Peyer's patch (tissue), 4 donors: ENCODE data around the gene PINK1. TPM values are rescaled to one million over a fixed set of nuclear protein-coding genes. Genes with fewer than 3 reads are reported as not detected.
"Not testable (repeated sequence)": the region's sequence is repeated elsewhere in the genome, so short reads cannot be mapped to it uniquely, and the experiment has no call there.

Source experiments
- DNase-seq, 3 donors: peaks; one replicate each; pipeline ENCODE4 v3.0.0-alpha.2; 2017 to 2019
- H3K27ac ChIP-seq, 4 donors: fragments of 200-600 bp; sonication (generic); one replicate each; pipeline ENCODE4 v1.5.1; 2016 to 2019
- H3K27me3 ChIP-seq, 2 donors: fragments of 200-600 bp; sonication (generic); one replicate each; pipeline ENCODE4 v1.5.1; 2019
- H3K36me3 ChIP-seq, 3 donors: fragments of 200-600 bp; sonication (generic); one replicate each; pipeline ENCODE4 v1.5.1; 2016 to 2019
- H3K4me1 ChIP-seq, 4 donors: fragments of 200-600 bp; sonication (generic); one replicate each; pipeline ENCODE4 v1.5.1; 2016 to 2019
- H3K4me3 ChIP-seq, 4 donors: fragments of 200-600 bp; sonication (generic); 1 replicate in 3 of 4; 2 replicates in 1 of 4; pipeline ENCODE4 v1.5.1; 2016 to 2019; ENCODE audit warnings: mild to moderate bottlenecking in 1 of 4
- H3K9me3 ChIP-seq, 4 donors: fragments of 200-600 bp; sonication (generic); one replicate each; pipeline ENCODE4 v1.5.1; 2016 to 2019; ENCODE audit warnings: mild to moderate bottlenecking in 1 of 4
- POLR2A ChIP-seq, 2 donors: fragments of 450-650 bp; IDR thresholded peaks; one replicate each; pipeline ENCODE4 v1.5.1; 2017; ENCODE audit warnings: antibody characterized with exemption in 2 of 2, mild to moderate bottlenecking in 2 of 2, moderate library complexity in 2 of 2
- total RNA-seq, 4 donors: library from RNA; depleted of rRNA; stranded (reverse); fragments of >200 nt; gene quantifications; one replicate each; pipeline ENCODE4 v1.1.0, GENCODE V29; 2016
- TF ChIP-seq, protein P1 (sequence below), 6 experiments: fragments of 450-650 bp in 4 of 6; fragments of 200-600 bp in 2 of 6; sonication (generic) in 1 of 6; IDR thresholded peaks; one replicate each; pipeline ENCODE4 v1.5.1; 2017 to 2019; ENCODE audit warnings: antibody characterized with exemption in 6 of 6, mild to moderate bottlenecking in 3 of 6, moderate library complexity in 1 of 6

The PINK1 gene
- total RNA-seq, 4 donors from 2014 or later, result 71.8 to 96.1 (median 89.4) TPM

DNA sequence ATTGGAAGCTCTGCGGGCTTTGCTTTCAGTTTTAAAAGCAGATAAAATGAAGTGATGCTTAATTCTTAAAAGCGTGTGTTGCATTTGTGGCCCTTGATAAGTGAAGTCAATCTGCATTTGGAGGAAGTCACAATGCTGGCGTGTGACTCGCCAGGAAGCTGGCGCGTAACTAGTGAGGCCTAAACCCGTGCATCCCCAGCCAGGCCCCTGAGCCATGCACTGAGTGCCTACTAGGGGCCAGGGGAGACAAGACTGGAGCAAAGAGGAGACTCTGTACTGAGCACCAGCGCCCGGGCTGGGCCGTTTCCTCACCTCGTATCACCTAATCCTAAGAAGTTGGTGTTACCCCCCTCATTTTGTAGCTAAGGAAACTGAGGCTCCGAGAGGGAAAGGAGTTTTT, 32.5 kb downstream of the PINK1 start:
- Histone ChIP-seq H3K27ac (peak overlapping the region in 2 of 4 donors; percentile 12 to 19), H3K4me1 (peaks cover 0 to 5% (median 0%) of the 10 kb centered on the region in 4 donors), H3K36me3 (no peaks in the 10 kb centered on the region), H3K27me3 (no peaks in the 10 kb centered on the region), H3K4me3 (no peak overlapping the region), H3K9me3 (no peaks in the 10 kb centered on the region)
- DNase-seq, result no peak
- TF ChIP-seq, protein P1, sequence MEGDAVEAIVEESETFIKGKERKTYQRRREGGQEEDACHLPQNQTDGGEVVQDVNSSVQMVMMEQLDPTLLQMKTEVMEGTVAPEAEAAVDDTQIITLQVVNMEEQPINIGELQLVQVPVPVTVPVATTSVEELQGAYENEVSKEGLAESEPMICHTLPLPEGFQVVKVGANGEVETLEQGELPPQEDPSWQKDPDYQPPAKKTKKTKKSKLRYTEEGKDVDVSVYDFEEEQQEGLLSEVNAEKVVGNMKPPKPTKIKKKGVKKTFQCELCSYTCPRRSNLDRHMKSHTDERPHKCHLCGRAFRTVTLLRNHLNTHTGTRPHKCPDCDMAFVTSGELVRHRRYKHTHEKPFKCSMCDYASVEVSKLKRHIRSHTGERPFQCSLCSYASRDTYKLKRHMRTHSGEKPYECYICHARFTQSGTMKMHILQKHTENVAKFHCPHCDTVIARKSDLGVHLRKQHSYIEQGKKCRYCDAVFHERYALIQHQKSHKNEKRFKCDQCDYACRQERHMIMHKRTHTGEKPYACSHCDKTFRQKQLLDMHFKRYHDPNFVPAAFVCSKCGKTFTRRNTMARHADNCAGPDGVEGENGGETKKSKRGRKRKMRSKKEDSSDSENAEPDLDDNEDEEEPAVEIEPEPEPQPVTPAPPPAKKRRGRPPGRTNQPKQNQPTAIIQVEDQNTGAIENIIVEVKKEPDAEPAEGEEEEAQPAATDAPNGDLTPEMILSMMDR (IDR thresholded peaks at IDR 0.05), result no peak
- TF ChIP-seq POLR2A (IDR thresholded peaks at IDR 0.05), result no peak

DNA sequence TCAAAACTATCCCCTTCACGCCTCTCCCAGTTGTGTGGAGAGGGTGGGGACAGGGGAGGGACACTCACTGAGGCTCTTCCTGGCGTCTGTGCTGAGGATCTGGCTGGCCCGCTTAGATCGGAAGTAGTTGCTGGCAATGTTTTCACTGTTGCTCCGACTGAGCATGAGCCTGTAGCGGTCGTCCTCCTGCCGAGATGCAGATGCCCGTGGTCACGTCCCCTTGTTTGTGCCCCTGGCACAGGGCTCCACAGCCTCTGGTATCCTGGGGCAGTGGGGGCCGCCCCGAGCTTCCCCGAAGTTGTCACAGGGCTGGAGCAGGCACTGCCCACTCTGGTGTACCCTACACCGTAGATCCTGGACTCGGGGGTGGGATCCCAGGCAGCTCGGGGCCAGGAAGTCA, 32.9 kb downstream of the PINK1 start:
- Histone ChIP-seq H3K27me3 (no peaks in the 10 kb centered on the region), H3K36me3 (no peaks in the 10 kb centered on the region), H3K4me1 (peaks cover 0 to 5% (median 0%) of the 10 kb centered on the region in 4 donors), H3K27ac (peak overlapping the region in 2 of 4 donors; percentile 12 to 19), H3K4me3 (no peak overlapping the region), H3K9me3 (no peaks in the 10 kb centered on the region)
- TF ChIP-seq, protein P1 (IDR thresholded peaks at IDR 0.05), result no peak
- no peak for TF ChIP-seq POLR2A (IDR thresholded peaks at IDR 0.05)
- no peak for DNase-seq

DNA sequence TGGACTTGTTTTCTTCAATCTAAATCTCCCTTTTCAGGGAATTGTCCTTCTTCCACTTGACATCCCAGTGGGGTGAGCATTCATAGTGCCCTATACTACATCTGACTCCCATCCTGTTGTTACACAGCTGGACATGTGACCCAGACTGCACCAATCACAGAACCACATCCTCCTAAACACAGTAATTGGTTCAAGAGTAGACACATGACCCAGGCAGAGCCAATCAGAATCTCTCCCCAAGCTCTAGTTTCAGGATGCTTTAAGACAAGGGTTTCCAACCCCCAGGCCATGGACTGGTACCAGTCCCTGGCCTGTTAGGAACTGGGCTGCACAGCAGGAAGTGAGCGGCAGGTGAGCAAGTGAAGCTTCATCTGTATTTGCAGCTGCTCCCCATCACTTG, 33.5 kb downstream of the PINK1 start:
- TF ChIP-seq POLR2A (IDR thresholded peaks at IDR 0.05), result no peak
- TF ChIP-seq, protein P1 (IDR thresholded peaks at IDR 0.05), result no peak
- no peak for DNase-seq
- no peak overlapping the region for H3K27ac ChIP-seq
- no peaks in the 10 kb centered on the region for H3K36me3 ChIP-seq
- H3K9me3 ChIP-seq, result no peaks in the 10 kb centered on the region
- no peak overlapping the region for H3K4me3 ChIP-seq
- H3K4me1 ChIP-seq, result peaks cover 0 to 4% (median 0%) of the 10 kb centered on the region in 4 donors
- H3K27me3 ChIP-seq, result no peaks in the 10 kb centered on the region

- Histone ChIP-seq H3K4me3 (no peak overlapping the region), H3K27ac (no peak overlapping the region), H3K27me3 (no peaks in the 10 kb centered on the region), H3K36me3 (no peaks in the 10 kb centered on the region), H3K4me1 (no peaks in the 10 kb centered on the region), H3K9me3 (no peaks in the 10 kb centered on the region)
- peak in 1 of 3 donors; percentile 8 for DNase-seq
- no peak for TF ChIP-seq POLR2A (IDR thresholded peaks at IDR 0.05)
- TF ChIP-seq, protein P1 (IDR thresholded peaks at IDR 0.05), result no peak
These were observed 35.3 kb downstream of the PINK1 start for GRCh38 chr1:20668581-20668980.

DNA sequence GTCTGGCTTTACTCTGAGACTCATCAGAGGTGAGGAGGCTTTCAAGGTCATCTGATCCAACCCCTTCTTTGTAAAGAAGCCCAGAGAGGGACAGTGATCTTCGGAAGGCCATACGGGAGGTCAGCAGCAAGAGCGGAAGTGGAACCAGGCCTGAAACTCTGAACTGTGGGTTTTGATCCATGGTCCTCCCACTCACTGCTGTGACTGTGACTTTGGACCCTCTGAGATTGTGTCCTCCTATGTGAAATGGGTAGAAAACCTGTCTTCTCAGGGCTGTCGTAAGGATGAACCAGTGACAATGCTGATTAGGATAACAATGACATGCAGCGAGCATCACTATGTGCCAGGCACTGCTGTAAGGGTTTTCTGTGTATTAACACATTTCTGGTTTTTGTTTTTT, 37.7 kb downstream of the PINK1 start:
- H3K9me3 ChIP-seq, result no peaks in the 10 kb centered on the region
- no peaks in the 10 kb centered on the region for H3K4me1 ChIP-seq
- H3K36me3 ChIP-seq, result no peaks in the 10 kb centered on the region
- no peak overlapping the region for H3K4me3 ChIP-seq
- H3K27ac ChIP-seq, result no peak overlapping the region
- no peak for TF ChIP-seq POLR2A (IDR thresholded peaks at IDR 0.05)
- TF ChIP-seq, protein P1 (IDR thresholded peaks at IDR 0.05), result no peak
- DNase-seq, result no peak
- H3K27me3 ChIP-seq, result no peaks in the 10 kb centered on the region

DNA sequence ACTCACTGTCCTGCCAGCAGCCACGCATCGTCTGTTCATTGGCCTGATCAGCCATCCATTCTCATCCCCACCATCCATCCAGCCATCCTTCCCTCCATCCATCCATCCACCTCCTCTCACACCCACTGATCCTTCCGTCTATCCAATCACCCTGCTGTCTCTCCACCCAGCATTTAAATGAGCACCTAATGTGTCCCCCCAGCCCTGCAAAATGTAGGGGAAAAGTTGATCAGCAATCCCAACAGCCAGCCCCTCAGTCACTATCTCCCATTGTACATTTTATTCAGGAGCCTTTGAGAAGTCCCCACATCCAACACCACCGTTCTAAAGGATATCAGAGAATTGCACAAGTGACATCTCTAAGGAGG, 39.0 kb downstream of the PINK1 start:
- Histone ChIP-seq H3K27me3 (no peaks in the 10 kb centered on the region), H3K36me3 (no peaks in the 10 kb centered on the region), H3K9me3 (no peaks in the 10 kb centered on the region), H3K27ac (no peak overlapping the region), H3K4me3 (no peak overlapping the region), H3K4me1 (no peaks in the 10 kb centered on the region)
- no peak for TF ChIP-seq POLR2A (IDR thresholded peaks at IDR 0.05)
- TF ChIP-seq, protein P1 (IDR thresholded peaks at IDR 0.05), result no peak
- no peak for DNase-seq

DNA sequence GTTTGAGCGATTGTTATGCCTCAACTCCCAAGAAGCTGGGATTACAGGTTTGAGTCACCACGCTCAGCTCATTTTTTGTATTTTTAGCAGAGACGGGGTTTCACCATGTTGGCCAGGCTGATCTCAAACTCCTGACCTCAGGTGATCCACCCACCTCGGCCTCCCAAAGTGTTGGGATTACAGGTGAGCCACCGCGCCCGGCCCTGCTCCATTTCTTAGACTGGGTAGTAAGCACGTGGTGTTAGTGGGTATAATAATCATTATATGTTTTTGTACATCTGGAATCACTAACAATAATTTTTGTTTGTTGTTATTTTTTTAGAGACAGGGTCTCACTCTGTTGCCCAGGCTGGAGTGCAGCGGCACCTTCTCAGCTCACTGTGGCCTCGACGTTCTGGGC, 40.4 kb downstream of the PINK1 start:
- H3K27me3 ChIP-seq, H3K27ac ChIP-seq, H3K36me3 ChIP-seq, H3K4me1 ChIP-seq, H3K9me3 ChIP-seq, H3K4me3 ChIP-seq, DNase-seq: not testable (repeated sequence)
